ENCODE data around the gene LUM. TPM values are rescaled to one million over a fixed set of nuclear protein-coding genes. Genes with fewer than 3 reads are reported as not detected.

Gene LUM
- total and polyA plus RNA-seq, 7 donors = 2.7 to 35.7 (median 8.3) TPM

DNA sequence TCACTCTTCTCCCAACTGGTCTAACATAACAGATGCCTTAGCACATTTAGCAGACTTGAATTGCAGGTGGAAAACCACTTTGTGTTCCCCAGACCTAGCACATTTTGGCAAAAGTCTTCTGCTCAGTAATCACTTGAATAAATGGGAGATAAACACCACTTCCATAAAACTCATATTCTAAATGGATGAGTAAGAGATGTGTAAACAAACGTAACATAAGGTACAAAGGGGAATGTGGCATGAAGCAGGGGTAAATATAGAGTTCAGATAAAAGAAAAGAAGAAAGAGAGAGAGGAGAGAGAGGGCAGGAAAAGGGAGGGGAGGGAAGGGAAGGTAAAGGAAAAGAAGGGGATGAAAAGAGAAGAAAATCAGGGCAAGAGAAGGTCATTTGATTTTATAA lies 36.4 kb downstream of the LUM start:
- Histone ChIP-seq H3K4me1 (no peaks in the 10 kb centered on the region), H3K27ac (no peak overlapping the region), H3K4me3 (no peak overlapping the region), H3K27me3 (ENCODE audit: insufficient read depth in 3 of 3, low read length in 2 of 3) (no peaks in the 10 kb centered on the region), H3K36me3 (ENCODE audit: insufficient read depth in 1 of 2, low read depth in 1 of 2) (no peaks in the 10 kb centered on the region), H3K9me3 (no peaks in the 10 kb centered on the region)
- DNase-seq (no peak), ATAC-seq (no peak)
- intact Hi-C loops (cut with DNase I) = no loop called here
- TF ChIP-seq, protein P1, sequence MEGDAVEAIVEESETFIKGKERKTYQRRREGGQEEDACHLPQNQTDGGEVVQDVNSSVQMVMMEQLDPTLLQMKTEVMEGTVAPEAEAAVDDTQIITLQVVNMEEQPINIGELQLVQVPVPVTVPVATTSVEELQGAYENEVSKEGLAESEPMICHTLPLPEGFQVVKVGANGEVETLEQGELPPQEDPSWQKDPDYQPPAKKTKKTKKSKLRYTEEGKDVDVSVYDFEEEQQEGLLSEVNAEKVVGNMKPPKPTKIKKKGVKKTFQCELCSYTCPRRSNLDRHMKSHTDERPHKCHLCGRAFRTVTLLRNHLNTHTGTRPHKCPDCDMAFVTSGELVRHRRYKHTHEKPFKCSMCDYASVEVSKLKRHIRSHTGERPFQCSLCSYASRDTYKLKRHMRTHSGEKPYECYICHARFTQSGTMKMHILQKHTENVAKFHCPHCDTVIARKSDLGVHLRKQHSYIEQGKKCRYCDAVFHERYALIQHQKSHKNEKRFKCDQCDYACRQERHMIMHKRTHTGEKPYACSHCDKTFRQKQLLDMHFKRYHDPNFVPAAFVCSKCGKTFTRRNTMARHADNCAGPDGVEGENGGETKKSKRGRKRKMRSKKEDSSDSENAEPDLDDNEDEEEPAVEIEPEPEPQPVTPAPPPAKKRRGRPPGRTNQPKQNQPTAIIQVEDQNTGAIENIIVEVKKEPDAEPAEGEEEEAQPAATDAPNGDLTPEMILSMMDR (IDR thresholded peaks at IDR 0.05) = no peak
- WGBS, 3 donors = 42 to 79% (median 46%) methylated on average over 1 of the region's 1 CpG

DNA sequence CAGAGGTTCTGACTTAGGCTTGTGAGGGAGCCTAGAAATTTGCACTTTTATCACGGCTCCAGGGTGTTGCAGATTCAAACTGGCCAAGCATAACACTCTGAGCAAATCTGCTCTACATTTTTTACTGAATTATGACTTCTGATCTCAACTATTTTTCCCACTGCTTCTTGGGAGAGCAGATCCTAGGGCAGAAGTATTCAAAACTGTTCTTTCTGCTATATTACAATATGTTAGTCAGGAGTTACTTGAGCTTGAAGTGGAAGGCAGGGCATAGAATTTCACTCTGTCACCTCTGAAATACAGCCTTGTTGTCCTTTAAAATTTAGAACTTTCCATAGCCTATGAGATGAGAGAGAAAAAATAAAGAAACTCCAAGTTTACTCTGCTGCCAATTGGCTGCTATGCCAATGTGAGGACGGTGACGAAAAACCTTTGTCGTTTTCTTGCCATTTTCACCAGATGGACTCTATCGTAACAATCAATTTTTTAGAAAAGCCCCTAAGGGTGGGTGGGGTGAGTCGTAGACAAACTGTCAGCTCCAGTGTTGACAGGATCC lies 37.1 kb downstream of the LUM start:
- no peak for ATAC-seq
- Histone ChIP-seq H3K9me3 (no peaks in the 10 kb centered on the region), H3K27ac (no peak overlapping the region), H3K27me3 (ENCODE audit: insufficient read depth in 3 of 3, low read length in 2 of 3) (no peaks in the 10 kb centered on the region), H3K36me3 (ENCODE audit: insufficient read depth in 1 of 2, low read depth in 1 of 2) (no peaks in the 10 kb centered on the region), H3K4me1 (no peaks in the 10 kb centered on the region), H3K4me3 (no peak overlapping the region)
- 13 to 35% (median 27%) methylated on average over 6 of the region's 6 CpGs for WGBS, 3 donors
- no peak for DNase-seq
- intact Hi-C loops (cut with DNase I) = no loop called here
- TF ChIP-seq, protein P1 (IDR thresholded peaks at IDR 0.05) = no peak

DNA sequence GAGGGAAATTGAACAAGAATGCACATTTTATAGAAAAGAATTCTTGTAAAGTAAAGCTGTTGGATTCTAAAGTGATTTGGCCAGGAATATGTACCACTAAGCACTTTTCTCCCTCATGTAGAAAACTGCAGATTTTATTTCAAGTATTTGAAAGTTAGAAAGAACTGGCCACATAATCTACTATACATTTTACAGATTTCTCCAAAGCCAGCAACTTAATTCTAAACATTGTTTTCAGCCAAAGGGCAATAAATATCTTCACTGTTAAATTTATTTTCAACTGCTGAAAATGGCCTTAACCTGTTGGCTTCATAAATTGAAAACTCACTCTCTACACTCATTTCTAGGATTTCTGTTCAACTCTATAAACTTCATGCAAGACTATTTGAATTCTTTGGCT lies 37.9 kb downstream of the LUM start:
- Histone ChIP-seq H3K36me3 (ENCODE audit: insufficient read depth in 1 of 2, low read depth in 1 of 2) (no peaks in the 10 kb centered on the region), H3K4me3 (no peak overlapping the region), H3K27me3 (ENCODE audit: insufficient read depth in 3 of 3, low read length in 2 of 3) (no peaks in the 10 kb centered on the region), H3K9me3 (no peaks in the 10 kb centered on the region), H3K27ac (no peak overlapping the region), H3K4me1 (no peaks in the 10 kb centered on the region)
- TF ChIP-seq, protein P1 (IDR thresholded peaks at IDR 0.05) = no peak
- DNase-seq (no peak), ATAC-seq (no peak)
- intact Hi-C loops (cut with DNase I) = no loop called here

GRCh38 chr12:91072931-91073330 lies 38.4 kb downstream of the LUM start:
- 69 to 80% (median 78%) methylated on average over 2 of the region's 2 CpGs for WGBS, 3 donors
- Histone ChIP-seq H3K4me3 (no peak overlapping the region), H3K36me3 (ENCODE audit: insufficient read depth in 1 of 2, low read depth in 1 of 2) (no peaks in the 10 kb centered on the region), H3K27ac (no peak overlapping the region), H3K4me1 (no peaks in the 10 kb centered on the region), H3K9me3 (no peaks in the 10 kb centered on the region), H3K27me3 (ENCODE audit: insufficient read depth in 3 of 3, low read length in 2 of 3) (no peaks in the 10 kb centered on the region)
- ATAC-seq = no peak
- intact Hi-C loops (cut with DNase I) = no loop called here
- TF ChIP-seq, protein P1 (IDR thresholded peaks at IDR 0.05) = no peak
- no peak for DNase-seq

DNA sequence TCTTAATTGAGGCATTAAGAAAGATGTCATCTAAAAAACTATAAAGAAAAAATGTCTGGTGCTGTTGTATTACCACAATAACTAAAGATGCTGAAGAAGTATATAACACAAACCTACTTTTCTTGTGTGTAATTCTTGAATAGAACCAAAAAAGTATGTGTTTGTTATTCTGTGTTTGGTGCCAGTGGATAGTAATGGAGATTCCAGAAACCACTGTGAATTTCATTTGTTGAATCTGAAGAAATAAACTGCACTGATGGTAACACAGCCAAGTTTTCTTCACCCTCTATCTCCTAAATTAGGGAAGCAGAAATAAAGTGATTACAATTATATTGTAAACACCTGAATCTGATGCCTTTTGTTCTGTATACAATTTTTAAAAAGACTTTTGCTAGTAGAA lies 40.4 kb downstream of the LUM start:
- H3K4me3 ChIP-seq = no peak overlapping the region
- H3K9me3 ChIP-seq = no peaks in the 10 kb centered on the region
- H3K27ac ChIP-seq = no peak overlapping the region
- intact Hi-C loops (cut with DNase I) = no loop called here
- TF ChIP-seq, protein P1 (IDR thresholded peaks at IDR 0.05) = no peak
- ATAC-seq (no peak), DNase-seq (no peak)
- no peaks in the 10 kb centered on the region for H3K27me3 ChIP-seq (ENCODE audit: insufficient read depth in 3 of 3, low read length in 2 of 3)
- no peaks in the 10 kb centered on the region for H3K36me3 ChIP-seq (ENCODE audit: insufficient read depth in 1 of 2, low read depth in 1 of 2)
- H3K4me1 ChIP-seq = no peaks in the 10 kb centered on the region
